GM23248 (cell line): ENCODE measurements around the gene FBXW8.

Experiments
- EZH2 ChIP-seq: fragments of 200-600 bp; sonication (generic); IDR thresholded peaks from 2 replicates; pipeline ENCODE4 v1.6.1; 2018; ENCODE audit warnings: antibody characterized with exemption, mild to moderate bottlenecking; ENCODE audit not compliant: insufficient read depth, poor library complexity, severe bottlenecking
- EZH2phosphoT487 ChIP-seq: fragments of 200-600 bp; sonication (generic); IDR thresholded peaks from 2 replicates; pipeline ENCODE4 v1.6.1; 2018; ENCODE audit warnings: antibody characterized with exemption, moderate library complexity, mild to moderate bottlenecking, low read depth; ENCODE audit not compliant: insufficient read depth

- TF ChIP-seq EZH2phosphoT487 (no peak), EZH2 (no peak)
Observed at GRCh38 chr12:117019866-117020265, 109.1 kb downstream of the FBXW8 start.
